Breast epithelium (tissue), 3 donors: ENCODE results near the gene NAB1.

Experiments
- CTCF ChIP-seq, 3 donors: fragments of 450-650 bp; IDR thresholded peaks; one replicate each; pipeline ENCODE4 v1.5.1; 2016 to 2017; ENCODE audit warnings: antibody characterized with exemption in 3 of 3, mild to moderate bottlenecking in 3 of 3, moderate library complexity in 3 of 3
- POLR2A ChIP-seq: fragments of 450-650 bp; IDR thresholded peaks from one replicate; pipeline ENCODE4 v1.6.1; 2016; ENCODE audit warnings: antibody characterized with exemption, mild to moderate bottlenecking, moderate library complexity
- POLR2AphosphoS5 ChIP-seq, 3 donors: sonication (generic); formaldehyde crosslinking; IDR thresholded peaks; one replicate each; pipeline ENCODE4 v1.6.1; 2017; ENCODE audit warnings: antibody characterized with exemption in 3 of 3

GRCh38 chr2:190723397-190724090, 74.7 kb downstream of the NAB1 start:
- TF ChIP-seq CTCF (IDR thresholded peaks at IDR 0.05) = no peak
- TF ChIP-seq POLR2AphosphoS5 (IDR thresholded peaks at IDR 0.05) = no peak
- no peak for TF ChIP-seq POLR2A
